ENCODE measurements around the gene AGAP2.

DNA sequence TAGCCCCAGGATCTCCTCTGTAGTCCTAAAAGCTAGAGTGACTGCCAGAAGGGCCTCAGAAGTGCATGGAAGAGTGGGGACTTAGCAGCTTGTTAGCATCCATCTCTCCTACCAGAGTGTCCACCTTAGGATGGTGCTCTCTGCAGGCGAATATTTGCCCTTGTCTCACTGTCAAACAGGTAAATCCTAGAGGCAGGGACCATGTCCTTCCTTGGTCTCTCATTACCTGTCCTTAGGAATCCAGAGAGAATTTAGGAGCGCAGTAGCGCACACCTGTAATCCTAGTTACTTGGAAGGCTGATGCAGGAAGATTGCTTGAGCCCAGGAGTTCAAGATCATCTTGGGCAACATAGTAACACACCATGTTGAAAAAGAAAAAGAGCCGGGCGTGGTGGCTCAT lies 21.4 kb downstream of the AGAP2 start:
- TF ChIP-seq, protein P1, sequence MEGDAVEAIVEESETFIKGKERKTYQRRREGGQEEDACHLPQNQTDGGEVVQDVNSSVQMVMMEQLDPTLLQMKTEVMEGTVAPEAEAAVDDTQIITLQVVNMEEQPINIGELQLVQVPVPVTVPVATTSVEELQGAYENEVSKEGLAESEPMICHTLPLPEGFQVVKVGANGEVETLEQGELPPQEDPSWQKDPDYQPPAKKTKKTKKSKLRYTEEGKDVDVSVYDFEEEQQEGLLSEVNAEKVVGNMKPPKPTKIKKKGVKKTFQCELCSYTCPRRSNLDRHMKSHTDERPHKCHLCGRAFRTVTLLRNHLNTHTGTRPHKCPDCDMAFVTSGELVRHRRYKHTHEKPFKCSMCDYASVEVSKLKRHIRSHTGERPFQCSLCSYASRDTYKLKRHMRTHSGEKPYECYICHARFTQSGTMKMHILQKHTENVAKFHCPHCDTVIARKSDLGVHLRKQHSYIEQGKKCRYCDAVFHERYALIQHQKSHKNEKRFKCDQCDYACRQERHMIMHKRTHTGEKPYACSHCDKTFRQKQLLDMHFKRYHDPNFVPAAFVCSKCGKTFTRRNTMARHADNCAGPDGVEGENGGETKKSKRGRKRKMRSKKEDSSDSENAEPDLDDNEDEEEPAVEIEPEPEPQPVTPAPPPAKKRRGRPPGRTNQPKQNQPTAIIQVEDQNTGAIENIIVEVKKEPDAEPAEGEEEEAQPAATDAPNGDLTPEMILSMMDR (IDR thresholded peaks at IDR 0.05; ENCODE audit: insufficient read depth, low read depth, low read length) = no peak
- TF ChIP-seq EZH2 (IDR thresholded peaks at IDR 0.05; ENCODE audit: insufficient read depth, low read length) = no peak
